Neural crest cell (in vitro differentiated cells): ENCODE results near the gene PADI4. TPM values are rescaled to one million over a fixed set of nuclear protein-coding genes. Genes with fewer than 3 reads are reported as not detected.

Experiments
- DNase-seq: peaks from one replicate; pipeline ENCODE4 v3.0.0; 2021; ENCODE audit warnings: low read depth, mixed read lengths, low spot score
- H3K27ac Mint-ChIP-seq: one replicate; pipeline ENCODE4 v1.8.0; 2021; ENCODE audit warnings: mild to moderate bottlenecking, mixed read lengths; ENCODE audit not compliant: unreplicated experiment
- H3K27me3 Mint-ChIP-seq: 2 replicates; pipeline ENCODE4 v1.8.0; 2021; ENCODE audit warnings: low read depth, mild to moderate bottlenecking, mixed read lengths
- H3K36me3 Mint-ChIP-seq: 2 replicates; pipeline ENCODE4 v1.8.0; 2021; ENCODE audit warnings: low read depth, mild to moderate bottlenecking, mixed read lengths
- H3K4me1 Mint-ChIP-seq: 2 replicates; pipeline ENCODE4 v1.8.0; 2021; ENCODE audit warnings: mixed read lengths
- H3K4me3 Mint-ChIP-seq: one replicate; pipeline ENCODE4 v1.8.0; 2021; ENCODE audit warnings: mild to moderate bottlenecking, mixed read lengths
- H3K9me3 Mint-ChIP-seq: 2 replicates; pipeline ENCODE4 v1.8.0; 2021; ENCODE audit warnings: mixed read lengths
- CTCF ChIP-seq: fragments of 200-600 bp; sonication (generic); conservative IDR thresholded peaks from 2 replicates; pipeline ENCODE4 v1.5.0; 2021; ENCODE audit warnings: antibody characterized with exemption, mild to moderate bottlenecking
- total RNA-seq: library from RNA; stranded (reverse); gene quantifications from 2 replicates; pipeline ENCODE4 v1.2.1, GENCODE V29; 2021

Gene PADI4
- total RNA-seq, 1 donor from 2014 or later, result not detected

- no peak for TF ChIP-seq CTCF
- Mint-ChIP-seq H3K27me3 (peaks cover 15% of the 10 kb centered on the region), H3K9me3 (no peaks in the 10 kb centered on the region), H3K27ac (no peak overlapping the region), H3K4me3 (no peak overlapping the region), H3K4me1 (no peaks in the 10 kb centered on the region), H3K36me3 (no peaks in the 10 kb centered on the region)
- DNase-seq, result no peak
Observed at GRCh38 chr1:17363771-17364170, 55.8 kb downstream of the PADI4 start.

GRCh38 chr1:17365293-17365692 lies 57.3 kb downstream of the PADI4 start:
- Mint-ChIP-seq H3K27me3 (peaks cover 16% of the 10 kb centered on the region), H3K4me3 (no peak overlapping the region), H3K36me3 (no peaks in the 10 kb centered on the region), H3K4me1 (no peaks in the 10 kb centered on the region), H3K9me3 (no peaks in the 10 kb centered on the region), H3K27ac (no peak overlapping the region)
- no peak for TF ChIP-seq CTCF
- DNase-seq, result no peak

- no peak for DNase-seq
- no peaks in the 10 kb centered on the region for H3K9me3 Mint-ChIP-seq
Observed at GRCh38 chr1:17369466-17369865, 61.5 kb downstream of the PADI4 start.

GRCh38 chr1:17370618-17371017 lies 62.6 kb downstream of the PADI4 start:
- H3K9me3 Mint-ChIP-seq, result no peaks in the 10 kb centered on the region
- peak; percentile 46 for TF ChIP-seq CTCF
- H3K4me3 Mint-ChIP-seq, result no peak overlapping the region
- DNase-seq, result no peak
- H3K4me1 Mint-ChIP-seq, result no peaks in the 10 kb centered on the region
- H3K27ac Mint-ChIP-seq, result no peak overlapping the region
- H3K36me3 Mint-ChIP-seq, result no peaks in the 10 kb centered on the region
- peaks cover 20% of the 10 kb centered on the region for H3K27me3 Mint-ChIP-seq

More at GRCh38 chr1:17369466-17369865, 61.5 kb downstream of the PADI4 start:
- Mint-ChIP-seq H3K4me1 (no peaks in the 10 kb centered on the region), H3K27ac (no peak overlapping the region), H3K36me3 (no peaks in the 10 kb centered on the region), H3K4me3 (no peak overlapping the region), H3K27me3 (peaks cover 20% of the 10 kb centered on the region)
- TF ChIP-seq CTCF, result no peak

- TF ChIP-seq CTCF, result no peak
- H3K27me3 Mint-ChIP-seq, result peaks cover 16% of the 10 kb centered on the region
- no peaks in the 10 kb centered on the region for H3K36me3 Mint-ChIP-seq
- H3K9me3 Mint-ChIP-seq, result no peaks in the 10 kb centered on the region
- no peaks in the 10 kb centered on the region for H3K4me1 Mint-ChIP-seq
- no peak within 1 kb of the TSS for H3K27ac Mint-ChIP-seq
- H3K4me3 Mint-ChIP-seq, result no peak within 1 kb of the TSS
- DNase-seq, result no peak
Observed at GRCh38 chr1:17371896-17372295, 63.9 kb downstream of the PADI4 start, which contains the start of gene PADI6. TSS of gene PADI6 (plus strand) at chr1:17372196. CDS start at chr1:17372246, 50 bp downstream.

GRCh38 chr1:17372955-17373354 lies 65.0 kb downstream of the PADI4 start:
- peaks cover 22% of the 10 kb centered on the region for H3K27me3 Mint-ChIP-seq
- H3K4me1 Mint-ChIP-seq, result no peaks in the 10 kb centered on the region
- H3K27ac Mint-ChIP-seq, result no peak overlapping the region
- no peak for TF ChIP-seq CTCF
- no peak overlapping the region for H3K4me3 Mint-ChIP-seq
- H3K36me3 Mint-ChIP-seq, result no peaks in the 10 kb centered on the region
- no peaks in the 10 kb centered on the region for H3K9me3 Mint-ChIP-seq
- DNase-seq, result no peak
